Stimulated activated naive CD8-positive, alpha-beta T cell treated with anti-CD3 and anti-CD28 coated beads, Interleukin-15, Interleukin-2, amounts not matched to agents 100 ng/mL and 50 ng/mL, for 24 hours (primary cell): ENCODE data around the gene CTRB2.
"Not testable (repeated sequence)": the region's sequence is repeated elsewhere in the genome, so short reads cannot be mapped to it uniquely, and the experiment has no call there.

Source experiments
- H3K27ac Mint-ChIP-seq: one replicate; pipeline ENCODE4 v1.8.0; 2021; ENCODE audit warnings: mild to moderate bottlenecking, mixed read lengths
- H3K27me3 Mint-ChIP-seq: one replicate; pipeline ENCODE4 v1.8.0; 2021; ENCODE audit warnings: mixed read lengths
- H3K36me3 Mint-ChIP-seq: one replicate; pipeline ENCODE4 v1.8.0; 2021; ENCODE audit warnings: low read depth, mixed read lengths
- H3K4me1 Mint-ChIP-seq: one replicate; pipeline ENCODE4 v1.8.0; 2021; ENCODE audit warnings: low read depth, mixed read lengths
- H3K4me3 Mint-ChIP-seq: one replicate; pipeline ENCODE4 v1.8.0; 2021; ENCODE audit warnings: mild to moderate bottlenecking, mixed read lengths
- H3K9me3 Mint-ChIP-seq: one replicate; pipeline ENCODE4 v1.8.0; 2021; ENCODE audit warnings: mixed read lengths

CTRB2 gene

DNA sequence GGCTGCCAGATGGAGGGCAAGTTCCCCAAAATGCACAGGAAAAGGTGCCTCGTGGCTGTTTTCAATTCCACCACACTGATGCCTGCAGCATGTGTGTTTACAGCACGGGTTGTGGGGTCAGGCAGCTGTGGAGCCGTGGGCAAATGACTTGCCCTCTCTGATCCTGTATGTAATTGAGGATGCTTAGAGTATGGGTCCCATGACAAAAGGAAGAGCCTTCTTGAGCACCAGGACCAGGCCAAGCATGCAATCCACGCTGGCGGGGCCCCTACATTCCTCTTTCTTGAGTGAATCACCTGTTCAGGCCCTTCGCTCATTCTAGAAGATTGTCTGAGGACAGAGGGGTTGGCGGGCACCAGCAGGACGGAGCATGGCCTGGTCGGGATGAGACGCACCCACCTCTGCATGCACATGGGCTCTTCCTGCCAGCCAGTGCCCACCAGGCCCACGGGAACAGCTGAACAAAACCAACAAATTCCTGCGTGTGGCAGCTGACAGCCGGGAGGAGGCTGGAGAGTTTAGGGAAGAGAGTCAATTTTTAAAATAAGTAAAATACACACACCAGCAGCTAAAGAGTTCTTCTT is 1.4 kb upstream of the CTRB2 start:
- Mint-ChIP-seq H3K4me1 (no peaks in the 10 kb centered on the region), H3K9me3 (no peaks in the 10 kb centered on the region), H3K27me3 (no peaks in the 10 kb centered on the region), H3K27ac (no peak overlapping the region), H3K36me3 (no peaks in the 10 kb centered on the region), H3K4me3 (no peak overlapping the region)

DNA sequence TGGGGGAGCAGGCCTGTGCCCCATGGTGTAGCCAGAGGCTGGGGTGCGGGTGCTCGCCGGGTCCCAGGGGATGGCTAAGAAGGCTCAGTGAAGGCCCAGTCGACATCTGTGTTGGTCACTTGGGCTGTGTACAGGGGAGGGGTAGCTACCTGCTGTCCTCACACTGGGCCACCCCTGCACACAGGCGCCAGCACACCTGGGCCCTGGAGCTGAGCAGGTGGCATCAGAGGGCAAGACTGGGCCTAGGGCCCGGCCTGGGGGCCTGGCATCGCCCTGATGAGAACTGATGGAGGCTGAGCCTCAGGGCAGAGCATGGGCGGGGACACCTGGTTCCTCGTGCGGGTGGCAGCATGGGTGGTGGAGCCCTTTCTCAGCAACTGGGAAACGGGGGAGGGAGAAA is 870 bp upstream of the CTRB2 start:
- Mint-ChIP-seq H3K4me3 (no peak overlapping the region), H3K9me3 (no peaks in the 10 kb centered on the region), H3K27me3 (no peaks in the 10 kb centered on the region), H3K36me3 (no peaks in the 10 kb centered on the region), H3K27ac (no peak overlapping the region), H3K4me1 (no peaks in the 10 kb centered on the region)

DNA sequence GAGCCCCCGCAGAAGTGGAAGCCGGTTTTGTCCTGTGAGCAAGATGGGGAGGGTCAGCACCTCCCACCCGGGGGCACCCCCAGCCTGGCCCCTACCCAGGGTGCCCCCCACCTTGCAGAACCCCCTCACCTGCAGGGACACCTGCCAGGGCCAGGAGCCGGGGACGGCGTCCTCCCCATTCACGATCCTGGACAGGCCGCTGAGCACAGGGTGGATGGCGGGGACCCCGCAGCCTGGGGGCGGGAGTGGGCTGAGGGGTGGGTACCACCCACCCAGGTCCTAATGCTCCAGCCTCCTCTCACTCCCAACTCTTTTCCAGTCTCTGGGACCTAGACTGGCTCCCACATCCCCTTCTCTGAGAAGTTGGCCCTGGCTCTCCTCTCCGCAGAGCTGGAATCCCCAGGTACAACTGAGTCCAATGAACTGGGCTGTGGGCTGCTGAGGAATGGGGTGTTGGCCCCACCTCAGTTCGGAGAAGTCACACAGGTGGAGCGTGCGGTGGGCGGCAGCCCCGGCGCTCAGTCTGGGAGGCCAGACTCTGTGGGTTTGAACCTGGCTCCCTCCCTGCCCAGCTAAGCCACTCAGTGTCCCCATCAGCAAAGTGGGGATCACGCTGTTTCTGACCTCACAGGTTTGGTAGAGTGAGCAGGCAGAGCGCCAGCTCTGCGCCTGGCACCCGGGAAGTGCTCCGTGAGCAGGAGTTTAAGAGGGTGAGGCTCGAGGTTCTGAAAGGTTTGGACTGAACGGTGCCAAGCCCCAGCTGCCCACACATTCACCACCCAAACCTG is 806 bp downstream of the CTRB2 start:
- H3K27me3 Mint-ChIP-seq, H3K4me1 Mint-ChIP-seq, H3K27ac Mint-ChIP-seq, H3K4me3 Mint-ChIP-seq, H3K36me3 Mint-ChIP-seq, H3K9me3 Mint-ChIP-seq: not testable (repeated sequence)

DNA sequence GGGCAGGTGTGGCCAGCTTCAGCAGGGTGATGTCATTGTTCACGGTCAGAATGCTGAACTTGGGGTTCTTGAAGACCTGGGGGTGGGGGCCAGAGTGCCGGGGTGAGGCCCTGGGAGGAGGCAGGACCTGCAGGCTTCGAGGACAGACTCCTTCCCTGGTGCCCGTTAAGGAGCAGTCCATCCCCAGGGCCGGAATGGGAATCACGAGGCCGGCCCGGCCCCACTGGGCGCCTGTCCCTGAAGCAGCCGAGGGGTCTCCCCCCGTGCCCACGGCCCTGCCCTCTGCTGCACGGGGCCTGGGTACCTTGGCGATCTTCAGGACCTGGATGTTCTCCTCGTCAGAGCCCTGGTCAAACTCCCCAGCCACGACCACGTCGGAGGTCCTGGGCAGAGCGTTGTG is 1.5 kb downstream of the CTRB2 start:
- not testable (repeated sequence) for H3K27ac Mint-ChIP-seq, H3K36me3 Mint-ChIP-seq, H3K27me3 Mint-ChIP-seq, H3K4me3 Mint-ChIP-seq, H3K9me3 Mint-ChIP-seq
- peaks cover 14% of the 10 kb centered on the region for H3K4me1 Mint-ChIP-seq

DNA sequence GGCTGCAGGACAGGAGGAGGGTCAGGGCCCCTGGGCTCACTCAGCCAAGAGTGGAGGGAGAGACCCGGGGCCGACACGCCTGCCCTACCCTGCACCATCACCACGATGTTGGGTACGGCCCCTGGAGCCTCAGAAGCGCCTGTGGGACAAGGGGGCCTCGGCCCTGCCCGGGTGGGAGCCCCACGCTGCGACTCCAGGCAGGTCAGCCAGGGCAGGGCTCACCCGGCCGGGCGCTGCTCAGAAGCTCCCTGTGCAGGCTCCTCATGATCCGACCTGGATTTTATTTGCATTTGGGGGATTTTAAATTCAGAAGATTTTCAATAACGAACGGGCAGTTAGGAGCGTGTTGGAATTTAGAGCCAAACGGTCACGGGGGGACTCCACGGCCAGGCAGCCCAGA is 2.1 kb downstream of the CTRB2 start:
- not testable (repeated sequence) for H3K4me3 Mint-ChIP-seq, H3K36me3 Mint-ChIP-seq, H3K9me3 Mint-ChIP-seq, H3K27ac Mint-ChIP-seq, H3K27me3 Mint-ChIP-seq
- H3K4me1 Mint-ChIP-seq, result peaks cover 14% of the 10 kb centered on the region

DNA sequence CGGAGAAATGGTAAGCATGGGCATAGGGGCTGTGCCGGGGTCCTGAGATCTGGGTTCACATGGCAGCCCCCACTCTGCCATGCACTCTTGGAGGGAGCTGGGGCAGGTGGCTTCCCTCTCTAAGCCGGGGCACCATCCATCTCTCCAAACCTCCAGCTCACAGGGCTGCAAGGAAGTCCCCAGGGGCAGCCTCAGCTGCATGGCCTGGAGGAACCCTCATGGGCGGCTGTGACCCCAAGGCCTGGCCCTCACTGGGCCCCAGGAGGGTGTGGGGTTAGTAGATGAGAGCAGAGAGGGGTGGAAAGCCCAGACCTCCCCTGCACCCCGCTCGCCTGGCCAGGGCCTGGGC is 2.6 kb downstream of the CTRB2 start:
- H3K27ac Mint-ChIP-seq, result no peak overlapping the region
- no peaks in the 10 kb centered on the region for H3K27me3 Mint-ChIP-seq
- H3K9me3 Mint-ChIP-seq, result no peaks in the 10 kb centered on the region
- H3K4me3 Mint-ChIP-seq, result no peak overlapping the region
- H3K4me1 Mint-ChIP-seq, result peaks cover 14% of the 10 kb centered on the region
- H3K36me3 Mint-ChIP-seq, result no peaks in the 10 kb centered on the region

DNA sequence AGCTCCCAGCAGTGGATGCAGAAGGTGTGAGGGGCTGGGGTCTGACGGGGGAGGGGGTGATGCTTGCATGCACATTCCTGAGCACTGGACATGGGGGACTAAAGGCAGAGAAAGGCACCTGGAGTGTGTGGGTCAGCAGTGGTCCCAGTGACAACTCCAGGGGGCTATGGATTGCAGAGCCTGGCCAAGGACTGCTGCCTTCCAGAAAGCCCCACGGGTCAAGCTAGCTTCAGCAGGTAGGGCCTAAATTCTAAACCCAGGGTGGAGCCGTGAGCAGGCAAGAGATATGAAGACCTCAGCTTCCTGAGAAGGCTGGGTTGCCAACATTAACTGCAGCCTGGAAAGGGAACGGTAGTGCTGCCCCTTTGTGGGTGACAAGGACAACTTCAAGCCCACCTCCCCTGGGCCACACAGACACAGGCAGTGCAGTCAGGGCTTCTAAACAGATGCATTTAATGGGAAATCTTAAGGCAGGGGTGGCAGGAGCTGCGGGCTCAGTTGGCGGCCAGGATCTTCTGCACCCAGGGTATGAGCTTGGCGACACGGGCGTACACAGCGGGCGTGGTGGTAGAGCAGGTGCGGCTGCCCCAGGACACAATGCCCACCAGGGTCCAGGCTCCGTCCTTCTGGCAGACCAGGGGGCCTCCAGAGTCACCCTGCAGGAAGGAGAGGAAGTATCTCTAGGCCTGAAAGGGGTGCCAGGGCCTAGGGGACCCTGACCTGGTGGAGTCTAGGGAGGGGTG is 3.1 kb downstream of the CTRB2 start:
- no peak overlapping the region for H3K4me3 Mint-ChIP-seq
- H3K27ac Mint-ChIP-seq, result no peak overlapping the region
- H3K36me3 Mint-ChIP-seq, result no peaks in the 10 kb centered on the region
- H3K9me3 Mint-ChIP-seq, result no peaks in the 10 kb centered on the region
- H3K4me1 Mint-ChIP-seq, result peaks cover 14% of the 10 kb centered on the region
- H3K27me3 Mint-ChIP-seq, result no peaks in the 10 kb centered on the region

DNA sequence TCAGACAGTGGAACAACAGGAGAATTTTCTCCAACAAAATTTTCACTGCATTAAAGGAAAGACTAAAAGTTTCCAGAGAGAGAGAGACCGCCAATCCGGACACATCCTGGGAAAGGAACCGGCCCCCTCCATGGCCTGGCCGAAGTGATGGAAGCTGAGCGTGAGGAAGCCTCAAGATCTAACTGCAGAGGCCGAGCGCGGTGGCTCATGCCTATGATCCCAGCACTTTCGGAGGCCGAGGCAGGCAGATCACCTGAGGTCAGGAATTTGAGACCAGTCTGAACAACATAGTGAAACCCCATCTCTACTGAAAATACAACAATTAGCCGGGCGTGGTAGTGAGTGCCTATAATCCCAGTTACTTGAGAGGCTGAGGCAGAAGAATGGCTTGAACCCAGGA is 3.9 kb downstream of the CTRB2 start:
- Mint-ChIP-seq H3K4me1 (peaks cover 14% of the 10 kb centered on the region), H3K36me3 (no peaks in the 10 kb centered on the region), H3K27me3 (peaks cover 4% of the 10 kb centered on the region), H3K4me3 (no peak overlapping the region), H3K9me3 (no peaks in the 10 kb centered on the region), H3K27ac (no peak overlapping the region)

DNA sequence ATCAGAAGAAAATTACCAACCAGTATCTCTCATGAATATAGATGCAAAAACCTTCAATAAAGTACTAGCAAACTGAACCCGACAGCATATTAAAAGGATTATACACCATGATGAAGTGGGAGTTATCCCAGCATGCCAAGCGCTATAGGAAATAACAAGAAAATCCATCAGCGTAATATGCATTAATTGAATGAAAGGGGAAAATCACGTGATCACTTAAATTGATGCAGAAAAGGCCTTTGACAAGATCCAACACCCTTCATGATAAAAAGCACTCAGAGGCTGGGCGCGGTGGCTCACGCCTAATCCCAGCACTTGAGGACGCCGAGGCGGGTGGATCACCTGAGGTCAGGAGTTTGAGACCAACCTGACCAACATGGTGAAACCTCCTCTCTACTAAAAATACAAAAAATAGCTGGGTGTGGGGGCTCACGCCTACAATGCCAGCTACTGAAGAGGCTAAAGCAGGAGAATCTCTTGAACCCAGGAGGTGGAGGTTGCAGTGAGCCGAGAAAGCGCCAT is 4.8 kb downstream of the CTRB2 start:
- H3K27me3 Mint-ChIP-seq, result peaks cover 11% of the 10 kb centered on the region
- H3K27ac Mint-ChIP-seq, result no peak overlapping the region
- no peak overlapping the region for H3K4me3 Mint-ChIP-seq
- H3K9me3 Mint-ChIP-seq, result no peaks in the 10 kb centered on the region
- peaks cover 14% of the 10 kb centered on the region for H3K4me1 Mint-ChIP-seq
- H3K36me3 Mint-ChIP-seq, result no peaks in the 10 kb centered on the region

DNA sequence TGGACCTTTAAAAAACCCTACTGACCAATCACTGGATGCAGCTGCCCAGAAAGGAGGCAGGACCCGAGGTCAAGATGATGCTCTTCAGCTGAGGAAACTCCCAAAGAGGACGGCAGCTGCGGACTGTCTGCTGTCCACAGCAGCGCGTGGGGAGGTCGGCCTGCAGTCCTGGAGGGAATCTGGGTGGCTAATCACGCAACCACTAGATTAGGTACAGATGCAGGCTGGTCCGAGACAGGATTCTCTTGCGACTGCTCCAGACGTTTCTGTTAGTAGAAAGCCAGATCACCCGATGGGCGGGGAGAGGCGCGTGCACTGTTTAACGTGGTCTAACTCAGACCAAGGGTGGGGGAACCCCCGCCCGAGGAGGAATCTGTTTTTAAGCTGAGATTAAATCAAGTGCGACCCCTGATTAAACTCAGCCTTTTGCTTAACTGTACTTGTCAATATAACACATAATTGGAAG is 8.8 kb downstream of the CTRB2 start:
- no peak overlapping the region for H3K27ac Mint-ChIP-seq
- H3K4me1 Mint-ChIP-seq, result peaks cover 14% of the 10 kb centered on the region
- H3K9me3 Mint-ChIP-seq, result no peaks in the 10 kb centered on the region
- H3K36me3 Mint-ChIP-seq, result no peaks in the 10 kb centered on the region
- H3K4me3 Mint-ChIP-seq, result no peak overlapping the region
- peaks cover 18% of the 10 kb centered on the region for H3K27me3 Mint-ChIP-seq

DNA sequence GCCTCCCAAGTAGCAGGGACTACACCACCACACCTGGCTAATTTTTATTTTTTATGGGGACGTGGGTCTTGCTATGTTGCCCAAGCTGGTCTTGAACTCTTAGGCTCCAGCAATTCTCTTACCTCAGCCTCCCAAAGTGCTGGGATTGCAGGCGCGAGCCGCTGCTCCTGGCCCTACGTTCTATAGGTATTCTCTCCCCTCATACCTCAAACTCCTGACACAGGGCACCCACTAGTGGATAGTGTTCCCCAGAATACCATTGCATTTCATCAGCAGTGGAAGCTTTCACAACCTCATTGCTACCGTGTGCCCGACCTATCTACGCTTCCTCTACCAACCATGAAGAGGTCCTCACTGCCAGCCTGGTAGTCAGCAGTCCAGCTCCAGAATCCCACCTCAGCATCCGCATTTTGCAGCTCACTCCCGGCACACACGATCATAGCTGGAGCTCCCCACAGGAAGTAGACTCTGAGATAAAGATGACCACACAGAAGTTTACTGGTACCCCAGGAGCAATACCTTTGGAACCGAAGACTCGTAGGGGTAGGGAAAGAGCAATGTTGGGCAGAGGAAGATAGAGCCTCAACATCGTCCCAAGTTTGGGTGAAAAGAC is 9.3 kb downstream of the CTRB2 start:
- H3K9me3 Mint-ChIP-seq, result no peaks in the 10 kb centered on the region
- no peak overlapping the region for H3K4me3 Mint-ChIP-seq
- H3K27me3 Mint-ChIP-seq, result peaks cover 18% of the 10 kb centered on the region
- H3K27ac Mint-ChIP-seq, result no peak overlapping the region
- no peaks in the 10 kb centered on the region for H3K36me3 Mint-ChIP-seq
- peaks cover 14% of the 10 kb centered on the region for H3K4me1 Mint-ChIP-seq

DNA sequence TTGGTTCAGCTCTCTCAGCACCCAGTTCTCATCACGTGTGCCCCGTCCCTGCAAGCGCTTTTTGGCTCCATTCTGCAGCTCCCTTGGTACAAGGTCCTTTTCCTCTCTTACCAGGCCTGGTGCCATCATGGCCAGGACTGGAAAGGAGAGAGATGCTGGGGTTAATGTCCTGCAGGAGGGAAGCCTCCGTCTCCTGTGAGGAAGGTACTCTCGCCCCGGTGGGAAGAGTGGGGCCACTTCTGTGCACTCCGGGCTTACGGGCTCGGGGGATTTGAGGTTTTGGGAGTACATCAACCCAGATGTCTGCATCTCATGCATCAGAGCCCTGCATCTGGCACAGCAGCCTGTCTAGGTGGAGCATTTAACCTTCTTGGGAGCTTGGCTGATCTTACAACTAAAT is 10.1 kb downstream of the CTRB2 start:
- Mint-ChIP-seq H3K27ac (no peak overlapping the region), H3K36me3 (no peaks in the 10 kb centered on the region), H3K4me3 (no peak overlapping the region), H3K9me3 (no peaks in the 10 kb centered on the region), H3K27me3 (peaks cover 18% of the 10 kb centered on the region), H3K4me1 (peaks cover 11% of the 10 kb centered on the region)

DNA sequence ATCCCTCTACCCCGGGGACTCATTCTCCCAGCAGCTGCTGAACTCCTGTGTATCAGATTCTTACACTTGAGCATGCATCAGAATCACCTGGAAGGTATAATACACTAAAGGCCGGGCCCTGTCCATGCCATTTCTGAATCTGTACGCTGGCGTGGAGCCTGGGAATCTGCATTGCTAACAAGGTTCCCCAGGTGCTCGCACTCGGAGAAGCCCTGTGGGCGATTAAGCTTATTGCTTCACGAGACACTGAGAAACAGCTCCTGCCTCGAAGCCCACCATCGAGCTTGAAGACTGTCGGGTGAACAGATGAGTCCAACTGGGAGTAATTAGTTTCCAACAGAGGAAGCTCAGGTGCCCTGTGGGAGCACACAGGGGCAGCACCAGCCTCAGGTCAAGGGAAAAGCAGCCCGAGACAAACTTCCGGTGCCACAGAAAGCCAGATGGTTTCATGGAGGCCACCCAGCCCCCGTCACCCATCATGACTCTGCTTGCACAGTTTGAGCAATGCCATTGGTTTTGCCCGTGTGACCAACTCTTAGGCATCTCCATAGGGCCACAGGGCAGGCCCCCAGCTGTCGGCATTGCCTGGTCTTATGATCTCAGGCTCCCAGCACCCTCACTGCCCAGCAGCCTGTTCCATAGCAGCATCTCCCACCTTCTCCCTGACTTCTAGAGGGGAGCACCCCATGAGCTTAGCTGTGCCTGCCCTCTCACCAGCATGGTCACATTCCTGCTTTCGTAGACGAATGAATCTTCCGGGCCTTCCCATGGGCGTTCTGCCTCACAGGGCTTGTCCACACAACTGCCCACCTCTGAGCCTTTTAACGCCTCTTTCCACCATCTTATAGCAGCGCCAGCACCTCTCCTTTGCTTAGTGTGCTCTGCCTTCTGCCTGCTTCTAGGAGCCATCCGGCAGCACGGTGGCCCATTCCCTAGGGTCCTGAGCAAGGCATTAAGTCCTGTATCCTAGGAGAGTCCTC is 10.9 kb downstream of the CTRB2 start:
- peaks cover 18% of the 10 kb centered on the region for H3K27me3 Mint-ChIP-seq
- no peak overlapping the region for H3K4me3 Mint-ChIP-seq
- H3K36me3 Mint-ChIP-seq, result no peaks in the 10 kb centered on the region

DNA sequence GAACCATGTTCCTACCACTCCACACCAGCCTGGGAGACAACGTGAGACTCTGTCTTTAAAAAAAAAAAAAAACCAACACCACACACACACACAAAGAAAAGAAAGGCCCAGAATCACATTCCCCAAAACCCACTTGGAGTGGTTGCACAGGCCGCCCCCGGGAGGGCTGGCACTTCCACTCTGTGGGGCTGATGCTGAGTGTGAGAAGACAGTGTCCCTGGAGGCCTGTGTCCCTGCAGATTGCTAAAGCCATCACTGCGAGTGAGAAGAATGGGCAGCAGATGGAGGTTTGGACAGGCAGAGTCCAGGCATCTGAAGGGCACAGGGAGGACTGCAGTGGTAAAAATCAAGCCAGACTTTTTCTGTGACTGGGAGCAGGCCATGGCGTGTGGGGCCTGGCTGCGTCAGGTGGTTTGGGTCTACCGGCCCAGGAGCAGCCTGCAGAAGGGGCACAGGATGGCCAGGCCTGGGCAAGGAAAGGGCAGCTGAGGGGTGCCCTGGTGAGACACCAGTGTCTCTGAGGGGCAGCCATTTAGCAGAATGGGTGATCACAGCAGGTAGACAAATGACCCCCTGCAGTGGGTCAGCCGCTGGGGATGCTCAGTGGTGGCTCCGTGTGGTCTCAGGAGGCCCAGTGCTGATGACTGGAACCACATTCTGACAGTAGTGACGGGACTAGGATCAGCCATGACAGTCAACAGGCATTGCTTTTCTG is 13.1 kb downstream of the CTRB2 start:
- no peak overlapping the region for H3K4me3 Mint-ChIP-seq
- no peaks in the 10 kb centered on the region for H3K36me3 Mint-ChIP-seq
- no peaks in the 10 kb centered on the region for H3K4me1 Mint-ChIP-seq
- no peak overlapping the region for H3K27ac Mint-ChIP-seq
- peaks cover 18% of the 10 kb centered on the region for H3K27me3 Mint-ChIP-seq
- no peaks in the 10 kb centered on the region for H3K9me3 Mint-ChIP-seq

More for the DNA sequence above, 10.9 kb downstream of the CTRB2 start:
- Mint-ChIP-seq H3K9me3 (no peaks in the 10 kb centered on the region), H3K27ac (no peak overlapping the region), H3K4me1 (peaks cover 7% of the 10 kb centered on the region)
